Measurements from ENCODE around the gene AUP1.

AUP1 gene

GRCh38 chr2:74511104-74511989 lies 18.2 kb downstream of the AUP1 start:
- no peak for DNase-seq

- no peak for DNase-seq
Observed at GRCh38 chr2:74510272-74510671, 19.2 kb downstream of the AUP1 start.

- peak in 1 of 4 experiments; percentile 10 for DNase-seq
Observed at GRCh38 chr2:74507926-74508520, 21.5 kb downstream of the AUP1 start.

- DNase-seq: peak; percentile 94 to 97 (median 97)
Observed at GRCh38 chr2:74507145-74507925, 22.2 kb downstream of the AUP1 start, which contains the start of gene PCGF1. TSS of gene PCGF1 (minus strand) at chr2:74507695. CDS start at chr2:74507668, 27 bp downstream.

GRCh38 chr2:74505448-74506246 lies 23.9 kb downstream of the AUP1 start:
- no peak for DNase-seq

GRCh38 chr2:74504591-74504990 lies 24.9 kb downstream of the AUP1 start:
- DNase-seq: no peak

- DNase-seq: no peak
Observed at GRCh38 chr2:74503506-74504475, 25.7 kb downstream of the AUP1 start.

- DNase-seq: peak in 1 of 4 experiments; percentile 32
Observed at GRCh38 chr2:74502720-74503505, 26.6 kb downstream of the AUP1 start.

- DNase-seq: no peak
Observed at GRCh38 chr2:74502147-74502719, 27.3 kb downstream of the AUP1 start.

GRCh38 chr2:74501335-74502071 lies 28.0 kb downstream of the AUP1 start:
- no peak for DNase-seq

- DNase-seq: no peak
Observed at GRCh38 chr2:74500578-74500946, 28.9 kb downstream of the AUP1 start.

- no peak for DNase-seq
Observed at GRCh38 chr2:74499940-74500577, 29.4 kb downstream of the AUP1 start.

- DNase-seq: no peak
Observed at GRCh38 chr2:74499267-74499939, 30.1 kb downstream of the AUP1 start, which contains the start of gene LBX2. TSS of gene LBX2 (minus strand) at chr2:74499603. CDS start at chr2:74499537, 66 bp downstream.

- DNase-seq: no peak
Observed at GRCh38 chr2:74498500-74499266, 30.8 kb downstream of the AUP1 start.

- DNase-seq: no peak
Observed at GRCh38 chr2:74497777-74498499, 31.6 kb downstream of the AUP1 start.

- no peak for DNase-seq
Observed at GRCh38 chr2:74496997-74497776, 32.3 kb downstream of the AUP1 start.
